Measurements from ENCODE around the gene THBS3.

THBS3 gene

GRCh38 chr1:155177192-155177917, 30.3 kb downstream of the THBS3 start:
- Histone ChIP-seq H3K9me3 (ENCODE audit: severe bottlenecking) (no peaks in the 10 kb centered on the region), H3K27me3 (ENCODE audit: insufficient read depth, low read depth, severe bottlenecking) (no peaks in the 10 kb centered on the region), H3K4me3 (ENCODE audit: low read depth, low read length) (no peak overlapping the region), H3K27ac (no peak overlapping the region), H3K36me3 (peaks cover 30% of the 10 kb centered on the region)
- DNase-seq: peak; percentile 11
- no peak for TF ChIP-seq CTCF (IDR thresholded peaks at IDR 0.05; ENCODE audit: low read depth, low read length)

- H3K9me3 ChIP-seq (ENCODE audit: severe bottlenecking): no peaks in the 10 kb centered on the region
- H3K27ac ChIP-seq: no peak overlapping the region
- no peaks in the 10 kb centered on the region for H3K27me3 ChIP-seq (ENCODE audit: insufficient read depth, low read depth, severe bottlenecking)
- peaks cover 32% of the 10 kb centered on the region for H3K36me3 ChIP-seq
- TF ChIP-seq CTCF (IDR thresholded peaks at IDR 0.05; ENCODE audit: low read depth, low read length): peak; percentile 100
- H3K4me3 ChIP-seq (ENCODE audit: low read depth, low read length): no peak overlapping the region
- DNase-seq: peak; percentile 94
Measured at GRCh38 chr1:155176544-155177071, 31.1 kb downstream of the THBS3 start.

- no peak overlapping the region for H3K27ac ChIP-seq
- no peak overlapping the region for H3K4me3 ChIP-seq (ENCODE audit: low read depth, low read length)
- H3K9me3 ChIP-seq (ENCODE audit: severe bottlenecking): no peaks in the 10 kb centered on the region
- TF ChIP-seq CTCF (IDR thresholded peaks at IDR 0.05; ENCODE audit: low read depth, low read length): peak; percentile 52
- no peaks in the 10 kb centered on the region for H3K27me3 ChIP-seq (ENCODE audit: insufficient read depth, low read depth, severe bottlenecking)
- peaks cover 33% of the 10 kb centered on the region for H3K36me3 ChIP-seq
- DNase-seq: peak; percentile 43
Measured at GRCh38 chr1:155175927-155176371, 31.7 kb downstream of the THBS3 start.

- no peak overlapping the region for H3K27ac ChIP-seq
Measured at GRCh38 chr1:155175281-155175926, 32.3 kb downstream of the THBS3 start.

More at GRCh38 chr1:155175281-155175926, 32.3 kb downstream of the THBS3 start:
- peaks cover 33% of the 10 kb centered on the region for H3K36me3 ChIP-seq
- no peaks in the 10 kb centered on the region for H3K9me3 ChIP-seq (ENCODE audit: severe bottlenecking)
- TF ChIP-seq CTCF (IDR thresholded peaks at IDR 0.05; ENCODE audit: low read depth, low read length): no peak
- H3K27me3 ChIP-seq (ENCODE audit: insufficient read depth, low read depth, severe bottlenecking): no peaks in the 10 kb centered on the region
- peak; percentile 21 for DNase-seq
- H3K4me3 ChIP-seq (ENCODE audit: low read depth, low read length): no peak overlapping the region

All from WERI-Rb-1 (cell line).